Skeletal muscle tissue (tissue), 4 donors: Measurements from ENCODE around the gene GRID2. TPM values are rescaled to one million over a fixed set of nuclear protein-coding genes. Genes with fewer than 3 reads are reported as not detected.
"Not testable (repeated sequence)": the region's sequence is repeated elsewhere in the genome, so short reads cannot be mapped to it uniquely, and the experiment has no call there.

ENCODE experiments used
- H3K27ac ChIP-seq: one replicate; pipeline ENCODE4 v1.7.0; 2013; ENCODE audit warnings: mild to moderate bottlenecking, low read depth, low read length, inconsistent platforms
- H3K27me3 ChIP-seq, 3 donors: one replicate each; pipeline ENCODE4 v1.7.0; 2013; ENCODE audit warnings: low read length in 3 of 3; ENCODE audit not compliant: control insufficient read depth in 3 of 3, insufficient read depth in 3 of 3
- H3K36me3 ChIP-seq, 3 donors: one replicate each; pipeline ENCODE4 v1.7.0; 2013; ENCODE audit warnings: low read length in 3 of 3; ENCODE audit not compliant: control insufficient read depth in 3 of 3, insufficient read depth in 3 of 3
- H3K4me1 ChIP-seq, 3 donors: one replicate each; pipeline ENCODE4 v1.7.0; 2013; ENCODE audit warnings: low read length in 3 of 3, mild to moderate bottlenecking in 3 of 3; ENCODE audit not compliant: control insufficient read depth in 3 of 3, insufficient read depth in 3 of 3
- H3K4me3 ChIP-seq, 3 donors: one replicate each; pipeline ENCODE4 v1.7.0; 2013; ENCODE audit warnings: low read length in 3 of 3
- H3K9ac ChIP-seq, 3 donors: one replicate each; pipeline ENCODE4 v1.7.0; 2013; ENCODE audit warnings: low read length in 3 of 3, mild to moderate bottlenecking in 3 of 3, moderate library complexity in 2 of 3, low read depth in 1 of 3
- H3K9me3 ChIP-seq, 3 donors: one replicate each; pipeline ENCODE4 v1.7.0; 2013; ENCODE audit warnings: low read length in 3 of 3; ENCODE audit not compliant: control insufficient read depth in 3 of 3
- total RNA-seq: library from RNA; depleted of rRNA; stranded (reverse); fragments of >200 nt; gene quantifications from one replicate; pipeline ENCODE4 v1.2.3, GENCODE V29; 2014
- donor health status: Osteomylitis.

GRID2 gene
- total RNA-seq, 1 donor from 2014 or later, result 1.6 TPM

GRCh38 chr4:92264163-92264562 lies 39.6 kb upstream of the GRID2 start:
- Histone ChIP-seq H3K27ac (no peak overlapping the region), H3K9me3 (no peaks in the 10 kb centered on the region), H3K4me3 (no peak overlapping the region), H3K4me1 (no peaks in the 10 kb centered on the region), H3K36me3 (no peaks in the 10 kb centered on the region), H3K9ac (no peak overlapping the region), H3K27me3 (no peaks in the 10 kb centered on the region)

- no peak overlapping the region for H3K9ac ChIP-seq
- no peaks in the 10 kb centered on the region for H3K4me1 ChIP-seq
- H3K27me3 ChIP-seq, result no peaks in the 10 kb centered on the region
- H3K36me3 ChIP-seq, result no peaks in the 10 kb centered on the region
- no peak overlapping the region for H3K4me3 ChIP-seq
- no peak overlapping the region for H3K27ac ChIP-seq
- no peaks in the 10 kb centered on the region for H3K9me3 ChIP-seq
Measured at GRCh38 chr4:92265021-92265420, 38.7 kb upstream of the GRID2 start.

GRCh38 chr4:92265798-92266197 lies 38.0 kb upstream of the GRID2 start:
- Histone ChIP-seq H3K9ac (no peak overlapping the region), H3K4me3 (no peak overlapping the region), H3K4me1 (no peaks in the 10 kb centered on the region)

GRCh38 chr4:92266521-92266920 lies 37.2 kb upstream of the GRID2 start:
- Histone ChIP-seq H3K4me3 (no peak overlapping the region), H3K27me3 (no peaks in the 10 kb centered on the region), H3K27ac (no peak overlapping the region), H3K9ac (no peak overlapping the region), H3K36me3 (no peaks in the 10 kb centered on the region), H3K4me1 (no peaks in the 10 kb centered on the region), H3K9me3 (no peaks in the 10 kb centered on the region)

More at GRCh38 chr4:92265798-92266197, 38.0 kb upstream of the GRID2 start:
- no peaks in the 10 kb centered on the region for H3K27me3 ChIP-seq
- H3K27ac ChIP-seq, result no peak overlapping the region
- H3K9me3 ChIP-seq, result no peaks in the 10 kb centered on the region
- H3K36me3 ChIP-seq, result no peaks in the 10 kb centered on the region

- H3K9ac ChIP-seq, result no peak overlapping the region
- H3K9me3 ChIP-seq, result no peaks in the 10 kb centered on the region
- no peak overlapping the region for H3K27ac ChIP-seq
- no peaks in the 10 kb centered on the region for H3K27me3 ChIP-seq
- no peaks in the 10 kb centered on the region for H3K36me3 ChIP-seq
- H3K4me1 ChIP-seq, result no peaks in the 10 kb centered on the region
- H3K4me3 ChIP-seq, result no peak overlapping the region
Measured at GRCh38 chr4:92268642-92269041, 35.1 kb upstream of the GRID2 start.

- H3K9ac ChIP-seq, result no peak overlapping the region
- no peak overlapping the region for H3K4me3 ChIP-seq
- H3K27ac ChIP-seq, result no peak overlapping the region
- no peaks in the 10 kb centered on the region for H3K4me1 ChIP-seq
- H3K9me3 ChIP-seq, result no peaks in the 10 kb centered on the region
- H3K36me3 ChIP-seq, result no peaks in the 10 kb centered on the region
- no peaks in the 10 kb centered on the region for H3K27me3 ChIP-seq
Measured at GRCh38 chr4:92270908-92271307, 32.9 kb upstream of the GRID2 start.

- not testable (repeated sequence) for H3K27me3 ChIP-seq, H3K9ac ChIP-seq, H3K27ac ChIP-seq, H3K4me3 ChIP-seq, H3K4me1 ChIP-seq, H3K36me3 ChIP-seq, H3K9me3 ChIP-seq
Measured at GRCh38 chr4:92271551-92271950, 32.2 kb upstream of the GRID2 start.

- H3K36me3 ChIP-seq, H3K27ac ChIP-seq, H3K27me3 ChIP-seq, H3K4me3 ChIP-seq, H3K4me1 ChIP-seq, H3K9me3 ChIP-seq, H3K9ac ChIP-seq: not testable (repeated sequence)
Measured at GRCh38 chr4:92277057-92277881, 26.5 kb upstream of the GRID2 start.

- H3K36me3 ChIP-seq, result no peaks in the 10 kb centered on the region
- H3K27ac ChIP-seq, result no peak overlapping the region
- H3K9me3 ChIP-seq, result no peaks in the 10 kb centered on the region
- no peak overlapping the region for H3K9ac ChIP-seq
- no peaks in the 10 kb centered on the region for H3K4me1 ChIP-seq
- H3K4me3 ChIP-seq, result no peak overlapping the region
- H3K27me3 ChIP-seq, result no peaks in the 10 kb centered on the region
Measured at GRCh38 chr4:92279296-92279695, 24.5 kb upstream of the GRID2 start.

- Histone ChIP-seq H3K9me3 (no peaks in the 10 kb centered on the region), H3K4me3 (no peak overlapping the region), H3K27me3 (peaks cover 4 to 9% (median 8%) of the 10 kb centered on the region in 3 donors), H3K4me1 (peaks cover 0 to 3% (median 2%) of the 10 kb centered on the region in 3 donors), H3K36me3 (no peaks in the 10 kb centered on the region), H3K27ac (no peak overlapping the region), H3K9ac (no peak overlapping the region)
Measured at GRCh38 chr4:92299152-92299551, 4.6 kb upstream of the GRID2 start.
